T follicular helper cell (primary cell): ENCODE measurements around the gene SRGAP1.
"Not testable (repeated sequence)": the region's sequence is repeated elsewhere in the genome, so short reads cannot be mapped to it uniquely, and the experiment has no call there.

Source experiments
- DNase-seq: peaks from one replicate; pipeline ENCODE4 v3.0.0-alpha.2; 2020; ENCODE audit warnings: low read depth

The SRGAP1 gene

DNA sequence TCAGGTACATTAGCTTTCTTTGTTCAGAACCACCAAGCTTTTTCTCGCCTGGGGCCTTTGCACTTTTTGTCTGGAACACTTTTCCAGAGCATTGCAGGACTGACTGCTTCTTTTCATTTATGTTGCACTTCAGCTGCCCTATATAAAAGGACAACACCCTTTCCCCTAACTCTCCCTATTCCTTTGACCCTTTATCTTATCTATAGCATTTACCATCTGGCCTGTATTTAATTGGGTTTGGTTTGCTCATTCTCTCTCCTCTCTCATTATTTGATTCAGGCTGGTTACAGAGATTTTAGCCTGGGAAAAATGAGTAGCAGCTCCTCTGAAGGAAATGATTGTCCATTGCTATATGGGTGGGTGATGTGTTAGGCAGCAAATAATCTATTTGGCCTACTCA lies 212.2 kb downstream of the SRGAP1 start:
- DNase-seq = no peak

DNA sequence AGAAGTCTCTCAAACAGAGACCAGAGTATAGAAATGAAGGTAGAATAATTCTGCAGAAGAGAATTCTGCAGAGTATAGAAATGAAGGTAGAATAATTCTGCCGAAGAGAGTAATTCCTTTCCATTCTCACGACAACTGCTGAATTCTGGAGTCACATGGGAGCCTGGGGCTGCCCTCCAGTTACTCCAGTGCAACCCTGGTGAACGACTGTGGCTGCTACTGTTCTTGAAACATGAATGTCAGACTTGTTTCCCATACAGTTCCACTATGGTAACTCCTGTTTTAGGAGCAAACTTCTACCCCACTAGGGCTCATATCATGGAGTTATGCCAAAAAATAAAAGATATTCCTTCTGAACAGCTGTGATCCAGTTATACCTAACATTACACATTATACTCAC lies 213.2 kb downstream of the SRGAP1 start:
- no peak for DNase-seq

DNA sequence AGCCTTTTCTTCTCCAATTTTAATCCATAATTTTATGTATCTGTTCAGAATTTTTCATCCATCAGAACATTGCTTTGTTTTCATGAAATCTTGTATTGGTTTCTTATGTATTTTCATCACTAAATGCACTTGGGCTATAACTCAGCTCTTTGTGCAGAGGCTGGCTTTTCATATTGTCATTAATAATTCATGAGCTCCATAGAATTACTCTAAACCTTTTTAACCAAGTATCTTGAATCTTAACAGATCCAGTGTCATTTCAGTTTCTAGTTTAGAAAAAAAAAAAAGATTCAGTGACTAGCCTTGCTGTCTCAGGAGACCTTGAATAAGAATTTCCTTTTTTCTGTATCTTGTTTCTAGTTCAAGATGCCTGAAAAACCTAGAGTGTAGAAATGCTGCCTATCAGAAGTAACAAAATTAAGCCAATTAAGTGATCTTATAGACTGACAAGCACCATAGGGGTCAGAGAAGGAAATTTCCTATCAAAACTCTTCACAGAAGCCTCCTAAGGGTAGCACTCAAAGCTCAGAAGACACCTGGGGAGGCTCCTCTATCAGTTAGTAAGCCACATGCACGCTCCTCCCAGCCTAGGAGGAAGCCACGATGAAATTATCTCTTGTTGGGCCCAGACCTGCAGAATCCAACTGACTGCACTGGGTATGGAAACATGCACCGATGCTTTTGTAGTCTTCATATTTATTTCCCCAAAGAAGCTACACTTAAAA lies 214.2 kb downstream of the SRGAP1 start:
- DNase-seq = no peak

DNA sequence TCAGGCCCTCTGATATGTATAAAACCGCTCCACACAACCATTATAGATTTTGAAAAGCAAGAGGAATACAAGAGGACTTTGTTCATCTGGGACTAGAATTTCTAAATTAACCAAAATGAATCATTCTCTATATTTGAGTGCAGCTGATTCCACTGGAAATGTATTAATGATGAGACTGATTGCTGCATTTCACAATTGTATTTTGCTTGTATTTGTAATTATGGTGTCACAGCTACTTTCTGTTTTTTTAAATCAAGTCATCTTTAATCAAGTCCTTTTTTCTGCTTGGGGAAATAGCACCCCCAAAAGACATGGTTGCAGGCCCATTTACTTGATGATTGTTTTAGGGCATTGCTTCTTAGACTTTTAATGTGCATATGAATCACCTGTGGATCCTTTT lies 215.2 kb downstream of the SRGAP1 start:
- DNase-seq = no peak

DNA sequence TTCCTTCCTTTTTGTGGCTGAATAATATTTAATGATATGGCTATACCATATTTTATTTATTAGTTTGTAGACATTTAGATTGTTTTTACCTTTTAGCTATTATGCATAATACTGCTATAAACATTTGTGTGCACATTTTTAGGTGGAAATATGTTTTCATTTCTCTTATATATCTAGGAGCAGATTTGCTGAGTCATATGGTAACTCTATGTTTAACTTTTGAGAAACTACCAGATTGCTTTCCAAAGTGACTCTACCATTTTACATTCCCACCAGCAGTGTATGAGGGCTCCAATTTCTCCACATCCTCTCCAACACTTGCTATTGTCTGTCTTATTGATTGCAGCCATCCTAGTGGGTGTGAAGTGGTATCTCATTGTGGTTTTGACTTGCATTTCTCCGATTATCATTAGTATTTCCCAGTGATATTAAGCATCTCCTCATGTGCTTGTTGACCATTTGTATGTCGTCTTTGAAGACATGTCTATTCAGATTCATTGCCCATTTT lies 217.4 kb downstream of the SRGAP1 start:
- DNase-seq = no peak

DNA sequence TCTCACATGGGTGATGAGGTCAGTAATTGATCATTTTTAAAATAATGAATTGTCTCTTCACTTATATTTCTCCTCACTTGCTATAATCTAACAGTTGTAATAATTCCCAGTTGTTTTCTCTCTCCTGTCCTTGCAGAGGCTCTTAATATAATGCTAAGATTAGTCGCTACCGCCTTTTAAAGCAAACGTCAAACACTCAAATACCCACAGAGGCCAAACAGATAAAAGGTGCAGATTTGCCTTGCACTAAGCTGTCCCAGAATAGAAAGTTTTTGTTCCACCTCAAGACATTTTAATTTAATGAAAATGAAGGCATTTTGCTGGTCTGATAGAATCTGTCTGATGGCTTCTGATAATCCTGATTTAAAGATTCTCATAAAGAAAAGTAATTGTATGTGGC lies 218.6 kb downstream of the SRGAP1 start:
- DNase-seq = no peak

DNA sequence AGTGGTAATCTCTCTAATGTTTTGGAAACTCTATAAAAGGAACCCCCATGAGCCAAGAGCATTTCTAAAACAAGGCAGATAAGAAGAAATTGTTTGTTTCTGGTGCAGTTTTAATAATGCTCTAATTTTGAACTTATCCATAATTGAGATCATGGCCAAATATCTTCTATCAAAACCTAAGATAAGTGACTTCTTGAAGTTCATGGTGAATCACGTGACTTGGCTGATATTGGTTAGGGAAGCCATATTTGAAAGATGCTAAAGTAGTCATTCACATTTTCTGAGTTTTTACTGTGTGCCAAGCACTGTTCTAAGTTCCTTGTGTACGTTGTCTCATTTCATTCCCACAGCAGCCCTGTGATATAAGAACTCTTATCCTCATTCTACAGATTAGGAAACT lies 219.7 kb downstream of the SRGAP1 start:
- no peak for DNase-seq

DNA sequence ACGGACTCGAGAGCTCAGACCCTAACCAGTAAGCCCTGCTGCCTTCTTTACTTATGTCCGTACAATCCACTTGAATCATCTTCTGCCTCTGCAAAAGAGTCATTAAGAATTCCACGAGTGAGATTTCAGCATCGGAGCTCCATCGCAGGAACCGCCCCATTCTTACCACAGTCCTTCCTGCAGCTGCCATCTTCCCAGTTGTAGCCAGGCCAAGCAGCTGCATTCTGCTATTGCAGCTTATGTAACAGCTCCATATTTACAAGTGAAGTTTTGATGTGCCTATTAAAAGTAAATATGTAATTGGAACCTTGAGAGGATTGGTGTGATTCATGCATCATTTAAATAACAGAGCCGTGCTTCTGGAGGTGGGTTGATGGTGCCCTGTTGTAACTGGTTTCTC lies 220.2 kb downstream of the SRGAP1 start:
- no peak for DNase-seq

DNA sequence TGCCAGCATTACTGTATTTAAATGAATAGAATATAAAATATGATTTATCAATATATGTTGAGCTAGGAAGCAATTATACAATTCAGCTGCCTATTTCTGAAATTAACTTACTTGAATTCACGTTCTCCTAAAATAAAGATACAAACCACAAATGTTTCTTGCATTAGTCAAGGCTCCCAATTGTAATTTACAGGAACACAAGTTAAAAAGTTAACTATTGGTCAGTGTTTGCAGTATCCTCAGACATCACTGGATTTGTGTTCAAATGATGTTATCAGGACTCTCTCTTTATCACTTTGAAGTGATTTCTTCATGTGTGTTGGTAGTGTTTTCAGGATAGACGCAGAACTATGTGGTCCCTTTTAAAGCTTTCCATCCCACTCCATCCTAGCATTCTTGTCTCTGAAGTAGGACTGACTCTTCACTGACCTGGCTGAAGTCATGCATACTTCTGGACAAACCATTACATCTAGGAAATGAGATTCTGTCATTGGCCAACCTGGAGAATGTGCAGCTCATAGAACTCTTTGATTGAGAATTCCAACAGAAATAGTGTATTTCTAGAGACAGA lies 221.5 kb downstream of the SRGAP1 start:
- no peak for DNase-seq

DNA sequence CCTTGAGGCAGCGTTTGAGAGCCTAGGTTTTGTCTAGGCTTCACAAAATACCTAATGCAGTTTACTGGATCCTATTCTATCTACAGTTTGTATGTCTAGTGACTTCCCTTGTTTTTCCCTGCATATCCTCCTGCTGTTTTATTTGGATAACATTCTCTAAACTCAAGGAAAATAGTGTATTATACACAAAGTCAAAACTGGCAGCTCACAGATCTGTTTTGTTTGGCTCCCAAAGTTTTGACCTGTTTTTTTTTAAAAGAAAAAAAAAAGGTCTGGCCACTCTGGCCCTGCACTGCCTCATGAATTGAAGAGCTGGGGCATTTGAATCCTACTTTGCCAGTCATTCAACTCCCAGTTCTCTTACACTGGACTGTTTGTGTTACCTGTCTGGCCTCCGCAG lies 222.3 kb downstream of the SRGAP1 start:
- no peak for DNase-seq

DNA sequence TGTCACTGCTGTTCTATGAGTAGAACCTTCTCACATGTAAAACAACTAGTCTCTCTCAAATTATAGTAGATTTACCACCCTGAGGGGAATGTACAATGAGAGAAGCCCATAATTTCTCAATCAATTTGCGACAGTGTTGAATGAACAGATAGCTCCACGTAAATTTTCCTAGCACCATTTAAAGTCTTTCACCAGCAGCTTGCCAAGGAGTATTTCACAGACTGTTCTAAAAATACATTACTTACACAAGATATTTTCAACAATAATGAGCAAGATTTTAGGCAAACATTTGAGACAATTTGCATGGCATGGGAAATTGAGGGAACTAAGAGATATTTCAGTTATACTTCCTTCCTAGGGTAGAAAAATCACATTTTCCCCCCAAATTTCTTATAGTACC lies 226.0 kb downstream of the SRGAP1 start:
- DNase-seq = no peak

DNA sequence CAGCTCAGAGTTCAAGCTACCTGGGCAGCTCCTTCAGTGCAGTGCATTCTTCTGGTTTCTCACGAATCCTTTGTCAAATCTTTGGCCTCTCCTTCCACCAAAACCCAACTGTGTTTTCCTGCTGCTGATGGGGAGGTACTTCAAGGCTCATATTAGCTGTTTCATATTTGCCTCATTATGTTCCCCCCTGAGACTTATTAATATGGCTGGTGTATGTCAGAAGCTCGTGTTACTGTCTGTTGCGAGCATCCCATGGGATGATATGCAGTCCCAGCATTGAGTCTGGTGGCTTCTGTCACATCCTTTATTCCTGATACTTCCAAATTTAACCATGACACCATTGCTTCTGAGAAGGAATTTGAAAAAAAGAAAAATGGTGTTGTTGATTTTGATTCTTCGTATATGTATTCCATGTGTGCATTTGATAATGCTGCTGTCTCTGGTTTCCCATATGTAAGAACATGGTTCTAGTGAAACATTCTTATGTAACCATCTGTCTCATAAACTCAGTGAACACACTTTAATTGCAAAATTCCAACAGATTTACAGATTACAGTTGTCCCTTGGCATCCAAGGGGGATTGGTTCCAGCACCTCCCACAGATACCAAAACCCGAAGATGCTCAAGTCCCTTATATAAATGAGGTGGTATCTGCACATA lies 228.5 kb downstream of the SRGAP1 start:
- DNase-seq = no peak

DNA sequence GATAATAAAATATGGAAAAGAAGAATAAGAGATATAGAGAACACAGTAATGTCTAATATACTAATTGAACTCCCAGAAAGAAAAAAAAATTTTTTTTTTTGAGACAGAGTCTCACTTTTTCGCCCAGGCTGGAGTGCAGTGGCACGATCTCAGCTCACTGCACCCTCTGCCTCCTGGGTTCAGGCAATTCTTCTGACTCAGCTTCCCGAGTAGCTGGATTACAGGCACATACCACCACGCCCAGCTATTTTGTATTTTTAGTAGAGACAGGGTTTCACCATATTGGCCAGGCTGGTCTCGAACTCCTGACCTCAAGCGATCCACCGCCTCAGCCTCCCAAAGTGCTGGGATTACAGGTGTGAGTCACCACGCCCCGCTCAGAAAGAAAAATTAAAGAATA lies 232.1 kb downstream of the SRGAP1 start:
- not testable (repeated sequence) for DNase-seq

DNA sequence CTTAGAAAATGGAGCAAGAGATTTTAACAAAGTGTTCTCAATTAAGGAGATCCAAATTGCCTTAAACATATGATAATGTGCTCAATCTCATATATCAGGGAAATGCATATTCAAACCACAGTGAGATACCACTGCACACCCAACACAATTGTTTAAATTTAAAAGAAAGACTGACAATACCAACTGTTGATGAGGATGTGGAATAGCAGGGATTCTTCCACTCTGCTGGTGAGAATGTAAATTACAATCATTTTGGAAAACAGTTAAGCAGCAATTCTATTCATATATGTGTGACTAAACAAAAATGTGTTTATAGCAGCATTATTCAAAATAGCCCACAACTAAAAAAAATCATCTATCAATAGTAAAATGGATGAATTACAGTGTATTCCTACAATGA lies 233.4 kb downstream of the SRGAP1 start:
- DNase-seq = no peak

DNA sequence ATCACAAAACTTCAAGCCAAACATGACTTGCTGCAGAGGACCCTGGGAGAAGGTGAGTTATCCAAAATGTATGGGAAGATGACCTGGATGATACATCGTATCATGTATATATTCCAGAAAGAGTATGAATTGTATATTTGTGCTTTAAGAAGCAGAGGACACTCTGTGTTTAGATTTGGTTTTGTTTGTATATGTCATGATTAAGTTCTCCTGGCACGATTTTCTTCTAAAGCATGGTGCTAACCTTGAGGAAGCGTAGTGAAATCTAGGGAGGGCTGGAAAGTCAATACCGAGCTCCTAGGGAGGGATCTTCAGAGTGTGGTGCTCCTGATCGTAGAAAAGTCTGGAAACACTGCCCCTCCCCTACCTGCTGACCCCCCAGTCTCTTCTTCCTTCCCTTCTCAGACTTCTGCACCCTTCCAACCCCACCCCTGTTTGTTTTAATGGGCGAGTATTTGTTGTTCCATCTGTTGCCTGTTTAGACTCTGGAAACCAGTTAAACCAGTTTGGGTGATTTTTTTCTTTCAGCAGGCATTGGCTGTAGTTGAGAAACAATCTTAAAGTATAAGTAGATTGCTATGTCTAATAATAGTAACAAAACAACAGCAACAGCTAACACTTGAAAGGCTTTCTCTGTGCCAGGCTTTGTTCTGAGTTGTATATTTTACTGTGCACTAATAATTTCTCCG lies 236.0 kb downstream of the SRGAP1 start:
- no peak for DNase-seq

DNA sequence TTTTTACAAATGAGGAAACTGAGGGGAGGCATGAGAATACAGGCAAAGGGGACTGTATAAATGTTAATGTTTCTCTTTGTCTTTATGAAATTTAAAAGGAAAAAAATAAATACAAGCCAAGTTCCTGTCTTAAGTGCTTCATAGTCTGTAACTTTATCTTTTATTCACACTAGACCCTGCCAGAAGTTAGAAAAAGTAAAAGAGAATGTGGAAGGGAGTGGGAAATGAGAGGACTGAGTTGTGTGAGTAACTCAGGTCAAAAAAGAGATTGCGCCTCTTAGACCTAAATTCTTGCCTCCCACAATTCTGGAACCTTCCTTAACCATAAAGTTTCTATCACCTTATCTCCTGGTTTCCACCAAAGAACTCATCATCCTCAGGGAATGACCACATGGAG lies 236.5 kb downstream of the SRGAP1 start:
- DNase-seq = no peak

DNA sequence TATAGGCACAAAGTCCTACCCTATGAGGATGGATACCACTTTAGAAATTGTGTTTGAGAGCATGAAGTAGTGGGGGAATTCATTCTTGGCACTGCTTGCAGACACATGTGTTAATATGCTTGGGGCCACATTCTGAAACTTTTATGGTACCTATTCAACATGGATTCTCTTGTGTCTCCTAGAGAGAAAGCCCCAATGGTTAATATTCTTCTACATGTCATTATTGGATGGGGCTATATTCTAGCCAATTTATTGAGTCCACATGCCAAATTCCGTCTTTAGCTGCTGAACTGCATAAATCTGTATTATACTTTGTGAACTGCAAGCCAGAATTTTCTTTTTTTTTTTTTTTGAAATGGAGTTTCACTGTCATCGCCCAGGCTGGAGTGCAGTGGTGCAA lies 237.6 kb downstream of the SRGAP1 start:
- DNase-seq = no peak

DNA sequence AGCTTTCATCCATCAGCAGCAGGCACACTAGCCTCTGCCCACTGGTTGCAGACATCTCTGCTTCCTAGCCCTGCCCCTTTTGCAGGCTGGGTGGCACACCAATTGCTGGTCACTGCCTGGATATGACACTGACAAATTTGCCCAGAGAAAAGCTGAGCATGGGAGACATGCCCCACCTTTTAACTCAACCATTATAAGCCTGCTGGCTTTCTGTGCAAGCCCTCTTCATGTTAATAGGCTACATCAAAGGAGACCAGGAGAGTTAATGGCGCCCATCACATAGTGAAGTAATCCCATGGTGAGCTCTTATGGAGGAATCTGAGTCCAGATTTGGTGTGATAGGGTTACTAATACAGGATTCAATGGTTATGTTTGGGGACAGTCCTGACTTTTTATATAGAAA lies 238.4 kb downstream of the SRGAP1 start:
- DNase-seq = no peak

DNA sequence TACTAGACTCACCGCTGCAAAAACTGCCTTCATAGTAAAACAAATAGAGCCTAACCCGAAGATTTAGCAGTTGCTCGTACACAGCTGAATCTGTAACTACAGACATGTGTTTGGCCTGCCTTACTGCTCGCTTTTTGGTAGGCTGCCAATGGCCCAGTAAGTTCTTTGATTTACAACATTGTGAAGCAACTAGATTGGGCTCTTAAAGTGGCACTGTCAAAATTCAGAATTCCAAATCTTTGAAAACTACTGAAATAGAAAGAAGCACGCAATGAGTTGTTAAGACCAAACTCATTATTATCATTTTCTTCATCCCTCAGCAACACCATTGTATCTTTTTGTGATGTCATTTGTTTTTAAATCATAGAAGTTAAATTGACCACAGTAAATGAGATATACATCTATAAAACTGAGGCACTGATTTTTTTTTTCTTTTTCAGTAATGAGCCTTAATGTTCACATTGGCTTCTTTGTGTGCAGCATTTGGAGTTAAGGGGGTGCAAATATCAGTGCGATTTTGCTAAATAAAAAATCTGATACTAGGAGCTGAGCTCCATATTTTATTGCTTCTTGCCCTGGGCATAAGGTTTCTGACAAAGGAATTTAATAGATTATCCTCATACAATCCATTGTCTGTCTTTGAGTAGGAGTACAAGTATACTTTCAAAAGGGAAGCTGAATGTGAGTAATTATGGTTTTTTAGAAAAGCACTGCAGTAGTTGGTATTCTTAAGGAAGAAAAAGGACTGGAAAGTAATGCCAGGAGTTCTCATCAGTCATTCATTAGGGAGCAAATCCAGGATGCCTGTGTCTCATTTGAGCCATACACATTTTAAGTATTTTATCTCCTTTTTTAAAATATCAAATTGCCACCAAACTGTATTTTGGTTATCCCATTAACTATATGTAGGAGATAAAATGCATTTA lies 239.0 kb downstream of the SRGAP1 start:
- no peak for DNase-seq

DNA sequence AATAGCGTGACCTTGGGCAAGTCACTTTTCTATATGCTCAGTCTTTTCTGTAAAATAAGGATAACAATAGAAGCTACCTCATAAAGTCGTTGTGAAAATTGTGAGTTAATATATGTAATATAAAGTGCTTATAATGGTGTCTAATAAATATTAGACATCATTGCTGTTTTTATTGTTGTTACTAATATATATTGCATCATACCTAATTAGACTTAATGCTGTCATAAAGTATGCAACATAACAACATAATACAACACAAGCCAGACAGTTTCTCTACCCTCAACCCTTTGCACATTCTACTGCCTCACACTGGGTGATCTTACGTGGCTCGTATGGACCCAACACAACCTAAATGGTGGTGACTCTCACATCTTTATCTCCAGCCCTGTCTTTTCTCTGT lies 240.7 kb downstream of the SRGAP1 start:
- DNase-seq = no peak

DNA sequence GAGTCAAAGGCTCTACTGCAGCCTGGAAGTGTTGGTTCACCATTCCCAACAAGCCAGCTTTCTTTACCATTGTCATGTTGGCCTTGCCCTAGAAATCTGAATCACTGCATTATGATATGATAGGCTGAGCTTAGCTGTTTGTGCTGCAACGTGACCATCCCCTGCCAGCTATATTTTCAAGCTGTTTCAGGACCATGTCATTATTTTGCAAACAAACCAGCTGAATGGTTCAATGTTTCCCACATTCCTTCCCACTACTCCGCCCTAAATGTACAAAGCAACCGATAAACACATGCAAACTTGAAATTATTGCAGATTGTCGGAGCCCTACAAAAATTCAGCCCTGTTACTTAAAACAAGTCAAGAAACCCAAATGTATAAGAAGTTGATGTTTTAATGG lies 241.5 kb downstream of the SRGAP1 start:
- DNase-seq = no peak

DNA sequence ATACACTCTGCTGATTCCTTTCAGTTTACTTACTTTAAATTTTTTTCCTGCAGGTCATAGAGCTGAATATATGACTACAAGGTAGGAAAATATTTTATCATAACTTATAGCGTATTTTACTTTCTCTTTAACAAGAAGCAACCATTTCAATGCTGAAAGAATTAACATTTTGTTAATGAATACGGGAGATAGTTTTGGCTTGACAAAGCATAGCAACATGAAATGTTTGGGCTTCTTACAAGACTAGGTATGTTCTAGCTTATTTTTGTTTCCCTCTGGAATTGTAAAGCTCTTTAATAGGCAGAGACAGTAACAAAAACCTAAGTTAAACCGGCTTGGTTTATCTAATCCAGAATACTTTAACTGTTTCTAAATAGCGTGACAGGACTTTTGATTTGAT lies 242.4 kb downstream of the SRGAP1 start:
- DNase-seq = no peak
